Spleen (tissue), 11 donors: ENCODE data around the gene LCNL1. TPM values are rescaled to one million over a fixed set of nuclear protein-coding genes. Genes with fewer than 3 reads are reported as not detected.
"Not testable (repeated sequence)": the region's sequence is repeated elsewhere in the genome, so short reads cannot be mapped to it uniquely, and the experiment has no call there.

Source experiments
- DNase-seq: peaks from one replicate; pipeline ENCODE4 v3.0.0-alpha.2; 2020
- H3K27ac ChIP-seq, 8 donors: fragments of 200-600 bp; sonication (generic) in 7 of 8; 1 replicate in 4 of 8; 2 replicates in 4 of 8; pipeline versions ENCODE4 v1.5.0 to v1.8.0; 2016 to 2021; ENCODE audit warnings: inconsistent platforms in 4 of 8, mild to moderate bottlenecking in 4 of 8, moderate library complexity in 1 of 8
- H3K27me3 ChIP-seq, 7 donors: fragments of 200-600 bp; sonication (generic) in 6 of 7; replicated peaks in 1 of 7; 1 replicate in 4 of 7; 2 replicates in 3 of 7; pipeline versions ENCODE4 v1.5.0 to v1.8.0; 2016 to 2021; ENCODE audit warnings: inconsistent platforms in 3 of 7, mild to moderate bottlenecking in 1 of 7
- H3K36me3 ChIP-seq, 6 donors: fragments of 200-600 bp; sonication (generic) in 5 of 6; 1 replicate in 4 of 6; 2 replicates in 2 of 6; pipeline versions ENCODE4 v1.5.0 to v1.8.0; 2016 to 2021; ENCODE audit warnings: inconsistent platforms in 2 of 6
- H3K4me1 ChIP-seq, 6 donors: fragments of 200-600 bp; sonication (generic) in 5 of 6; 1 replicate in 3 of 6; 2 replicates in 3 of 6; pipeline versions ENCODE4 v1.5.0 to v1.8.0; 2016 to 2021; ENCODE audit warnings: inconsistent platforms in 3 of 6
- H3K4me3 ChIP-seq, 8 donors: fragments of 200-600 bp; sonication (generic) in 7 of 8; 1 replicate in 4 of 8; 2 replicates in 4 of 8; pipeline versions ENCODE4 v1.5.0 to v1.8.0; 2016 to 2021; ENCODE audit warnings: inconsistent platforms in 4 of 8, mild to moderate bottlenecking in 4 of 8, moderate library complexity in 2 of 8
- H3K9me3 ChIP-seq, 8 donors: fragments of 200-600 bp; sonication (generic) in 7 of 8; 1 replicate in 4 of 8; 2 replicates in 4 of 8; pipeline versions ENCODE4 v1.5.0 to v1.8.0; 2016 to 2021; ENCODE audit warnings: inconsistent platforms in 4 of 8
- POLR2A ChIP-seq, 3 donors: fragments of 450-650 bp; IDR thresholded peaks; one replicate each; pipeline ENCODE4 v1.5.1; 2017; ENCODE audit warnings: antibody characterized with exemption in 3 of 3, mild to moderate bottlenecking in 1 of 3
- POLR2AphosphoS5 ChIP-seq, 3 donors: sonication (generic); formaldehyde crosslinking; IDR thresholded peaks; one replicate each; pipeline ENCODE4 v1.5.1; 2017; ENCODE audit warnings: antibody characterized with exemption in 3 of 3
- WGBS, 5 donors: extraction: QIAGEN DNeasy Blood & Tissue Kit in 3 of 5; methylation state at CpG; one replicate each; pipeline versions ENCODE4 v1.1.5 to v1.1.7; 2013 to 2018; 5-methylcytosine and 5-hydroxymethylcytosine counted together
- intact Hi-C: fragments of 100-400 bp; cut with DNase I; formaldehyde crosslinking; loops from one replicate; pipeline ENCODE4 v1.15.0; 2023; ENCODE audit warnings: low total_unique reads
- polyA plus RNA-seq, 3 donors: library from polyadenylated mRNA; stranded (reverse); fragments of 200-250 nt; gene quantifications; one replicate each; pipeline ENCODE4 v1.2.1, GENCODE V29; 2013
- total RNA-seq, 7 donors: library from RNA; depleted of rRNA in 3 of 7; stranded (reverse); fragments of >200 nt in 3 of 7; fragmentation: NEBNext Ultra II Directional in 4 of 7; extraction: Animal tissue kit (Norgen Biotek cat#: 25700) in 4 of 7; gene quantifications; one replicate each; pipeline versions ENCODE4 v1.1.0 to v1.2.1, GENCODE V29; 2016 to 2021
- TF ChIP-seq, protein P1 (sequence below), 11 experiments: fragments of 200-600 bp in 7 of 11; fragments of 450-650 bp in 4 of 11; sonication (generic) in 4 of 11; IDR thresholded peaks in 8 of 11; conservative IDR thresholded peaks in 3 of 11; 1 replicate in 7 of 11; 2 replicates in 4 of 11; pipeline versions ENCODE4 v1.4.0 to v1.8.0; 2016 to 2021; ENCODE audit warnings: antibody characterized with exemption in 11 of 11, inconsistent platforms in 4 of 11, mild to moderate bottlenecking in 1 of 11
- donor health status: healthy with polysubstance abuse.
- donor health status: DM: no; HTN: no; CAD: no; lungs with moderate emphysema.
- donor health status: DM: no; HTN: no; CAD: no.
- donor health status: Bipolar disorder and iron deficiency.
- donor health status: healthy.
- donor health status: DM: no; HTN: no; CAD: no.
- donor health status: DM: yes; HTN: yes; CAD: no.

LCNL1 gene
- total and polyA plus RNA-seq, 10 donors = 1.3 to 8.3 (median 3.2) TPM

DNA sequence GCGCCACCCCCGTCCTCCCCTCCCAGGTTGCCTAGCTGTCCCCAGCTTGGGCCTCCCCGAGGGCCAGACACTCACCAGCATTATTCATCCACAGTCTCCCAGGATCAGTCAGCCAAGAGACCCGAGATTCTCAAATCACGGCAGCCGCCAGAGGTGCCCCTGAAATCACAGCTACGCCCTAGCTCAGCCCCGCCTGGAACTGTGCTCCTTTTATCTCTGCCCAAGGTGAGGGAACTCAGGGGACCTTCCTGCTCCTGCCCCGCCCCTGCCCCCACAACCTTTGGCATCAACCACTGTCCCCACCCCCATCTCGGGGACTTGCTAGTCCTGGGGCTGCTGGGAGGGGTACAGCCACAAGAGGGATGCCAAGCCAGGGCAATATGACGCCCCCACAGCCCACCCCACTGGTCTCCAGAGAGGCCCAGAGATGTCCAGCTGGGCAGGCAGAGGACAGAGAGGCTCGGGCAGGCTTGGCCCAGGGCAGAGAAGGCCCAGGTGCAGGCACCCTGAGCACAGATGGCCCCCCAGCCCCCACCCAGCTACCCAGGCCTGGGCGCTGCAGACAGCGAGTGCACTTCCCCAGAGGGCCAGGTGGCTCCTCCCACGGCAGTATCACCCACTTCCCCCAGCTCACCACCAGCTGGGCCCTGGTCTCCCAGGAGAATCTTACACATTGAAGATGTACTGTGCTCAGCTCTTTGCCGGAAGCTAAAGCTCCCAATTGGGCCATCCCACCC, 49.3 kb downstream of the LCNL1 start, which contains the start of gene FUT7:
FUT7 (minus strand) TSS at position 185 of the 737 bp plus-strand sequence; CDS start at position 88, 97 bp downstream.
- no peaks in the 10 kb centered on the region for H3K27me3 ChIP-seq

DNA sequence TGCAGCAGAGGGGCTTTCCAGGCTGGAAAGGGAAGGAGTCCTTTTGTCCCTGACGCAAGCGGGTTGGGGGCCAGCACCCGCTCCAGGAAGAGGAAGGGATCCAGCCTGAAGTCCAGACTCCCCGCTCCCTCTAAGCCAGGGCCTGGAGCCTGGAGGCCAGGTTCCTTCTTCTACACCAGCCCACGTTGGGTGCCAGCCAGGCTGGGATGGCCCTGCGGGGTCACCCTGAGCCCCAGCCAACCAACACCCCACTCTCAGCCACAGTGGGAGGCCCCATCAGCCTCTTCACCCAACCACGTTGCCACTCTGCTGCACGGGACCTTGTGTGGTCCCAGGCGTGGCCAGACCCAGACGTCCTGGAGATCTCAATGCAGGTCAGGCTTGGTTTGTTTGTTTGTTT, 50.1 kb downstream of the LCNL1 start:
- H3K9me3 ChIP-seq = no peaks in the 10 kb centered on the region
- H3K27me3 ChIP-seq = no peaks in the 10 kb centered on the region
- peak; percentile 63 to 86 (median 72) for TF ChIP-seq POLR2AphosphoS5 (IDR thresholded peaks at IDR 0.05)
- TF ChIP-seq, protein P1, sequence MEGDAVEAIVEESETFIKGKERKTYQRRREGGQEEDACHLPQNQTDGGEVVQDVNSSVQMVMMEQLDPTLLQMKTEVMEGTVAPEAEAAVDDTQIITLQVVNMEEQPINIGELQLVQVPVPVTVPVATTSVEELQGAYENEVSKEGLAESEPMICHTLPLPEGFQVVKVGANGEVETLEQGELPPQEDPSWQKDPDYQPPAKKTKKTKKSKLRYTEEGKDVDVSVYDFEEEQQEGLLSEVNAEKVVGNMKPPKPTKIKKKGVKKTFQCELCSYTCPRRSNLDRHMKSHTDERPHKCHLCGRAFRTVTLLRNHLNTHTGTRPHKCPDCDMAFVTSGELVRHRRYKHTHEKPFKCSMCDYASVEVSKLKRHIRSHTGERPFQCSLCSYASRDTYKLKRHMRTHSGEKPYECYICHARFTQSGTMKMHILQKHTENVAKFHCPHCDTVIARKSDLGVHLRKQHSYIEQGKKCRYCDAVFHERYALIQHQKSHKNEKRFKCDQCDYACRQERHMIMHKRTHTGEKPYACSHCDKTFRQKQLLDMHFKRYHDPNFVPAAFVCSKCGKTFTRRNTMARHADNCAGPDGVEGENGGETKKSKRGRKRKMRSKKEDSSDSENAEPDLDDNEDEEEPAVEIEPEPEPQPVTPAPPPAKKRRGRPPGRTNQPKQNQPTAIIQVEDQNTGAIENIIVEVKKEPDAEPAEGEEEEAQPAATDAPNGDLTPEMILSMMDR (IDR thresholded peaks at IDR 0.05 in 8 of 11, conservative IDR thresholded peaks at IDR 0.05 in 3 of 11) = no peak
- peak overlapping the region; percentile 55 to 94 (median 84) for H3K27ac ChIP-seq
- H3K4me3 ChIP-seq = peak overlapping the region in 6 of 8 donors; percentile 8 to 86 (median 64)
- peaks cover 53 to 86% (median 75%) of the 10 kb centered on the region in 6 donors for H3K4me1 ChIP-seq
- H3K36me3 ChIP-seq = peaks cover 0 to 12% (median 2%) of the 10 kb centered on the region in 6 donors
- peak; percentile 92 for DNase-seq
- intact Hi-C loops = loop anchor here (10.0 kb wide), 1 partner anchor 88 kb away; the partner anchor contains the start of genes C8G and FBXW5
- 36 to 62% (median 44%) methylated on average over 9 to 10 of the region's 10 CpGs for WGBS, 5 donors

More for the DNA sequence above, 49.3 kb downstream of the LCNL1 start, which contains the start of gene FUT7:
- Histone ChIP-seq H3K9me3 (no peaks in the 10 kb centered on the region), H3K36me3 (peaks cover 0 to 4% (median 0%) of the 10 kb centered on the region in 6 donors), H3K4me1 (peaks cover 58 to 89% (median 80%) of the 10 kb centered on the region in 6 donors), H3K4me3 (peak within 1 kb of the TSS in 6 of 8 donors; percentile 19 to 86 (median 64)), H3K27ac (peak within 1 kb of the TSS; percentile 55 to 94 (median 84))
- 22 to 31% (median 25%) methylated on average over 12 to 16 of the region's 16 CpGs for WGBS, 5 donors
- peak; percentile 92 for DNase-seq
- TF ChIP-seq, protein P1 (IDR thresholded peaks at IDR 0.05 in 8 of 11, conservative IDR thresholded peaks at IDR 0.05 in 3 of 11) = peak in 3 of 11 experiments; percentile 13 to 30 (median 27)
- no peak for TF ChIP-seq POLR2A (IDR thresholded peaks at IDR 0.05)
- peak; percentile 5 to 73 (median 22) for TF ChIP-seq POLR2AphosphoS5 (IDR thresholded peaks at IDR 0.05)
- intact Hi-C loops = loop anchor here (10.0 kb wide), 1 partner anchor 87 kb away; the partner anchor contains the start of genes C8G and FBXW5

DNA sequence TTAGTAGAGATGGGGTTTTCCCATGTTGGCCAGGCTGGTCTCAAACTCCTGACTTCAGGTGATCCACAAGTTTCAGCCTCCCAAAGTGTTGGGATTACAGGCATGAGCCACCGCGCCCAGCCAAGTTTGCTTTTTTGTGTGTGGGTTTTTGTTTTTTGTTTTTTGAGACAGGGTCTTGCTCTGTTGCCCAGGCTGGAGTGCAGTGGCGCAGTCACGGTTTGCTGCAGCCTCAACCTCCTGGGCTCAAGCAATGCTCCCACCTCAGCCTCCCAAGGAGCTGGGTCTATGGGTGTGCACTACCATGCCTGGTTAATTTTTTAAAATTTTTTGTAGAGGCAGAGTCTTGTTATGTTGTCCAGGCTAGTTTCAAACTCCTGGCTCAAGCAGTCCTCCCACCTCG, 50.7 kb downstream of the LCNL1 start:
- Histone ChIP-seq H3K4me3 (peak overlapping the region in 7 of 8 donors; percentile 7 to 86 (median 60)), H3K27ac (peak overlapping the region; percentile 2 to 94 (median 84)), H3K36me3 (peaks cover 0 to 19% (median 2%) of the 10 kb centered on the region in 6 donors), H3K4me1 (peaks cover 53 to 84% (median 73%) of the 10 kb centered on the region in 6 donors)
- intact Hi-C loops = loop anchor here (10.0 kb wide), 1 partner anchor 89 kb away; the partner anchor contains the start of genes C8G and FBXW5
- not testable (repeated sequence) for H3K27me3 ChIP-seq, DNase-seq, H3K9me3 ChIP-seq
- 63 to 75% (median 66%) methylated on average over 5 of the region's 5 CpGs for WGBS, 5 donors

DNA sequence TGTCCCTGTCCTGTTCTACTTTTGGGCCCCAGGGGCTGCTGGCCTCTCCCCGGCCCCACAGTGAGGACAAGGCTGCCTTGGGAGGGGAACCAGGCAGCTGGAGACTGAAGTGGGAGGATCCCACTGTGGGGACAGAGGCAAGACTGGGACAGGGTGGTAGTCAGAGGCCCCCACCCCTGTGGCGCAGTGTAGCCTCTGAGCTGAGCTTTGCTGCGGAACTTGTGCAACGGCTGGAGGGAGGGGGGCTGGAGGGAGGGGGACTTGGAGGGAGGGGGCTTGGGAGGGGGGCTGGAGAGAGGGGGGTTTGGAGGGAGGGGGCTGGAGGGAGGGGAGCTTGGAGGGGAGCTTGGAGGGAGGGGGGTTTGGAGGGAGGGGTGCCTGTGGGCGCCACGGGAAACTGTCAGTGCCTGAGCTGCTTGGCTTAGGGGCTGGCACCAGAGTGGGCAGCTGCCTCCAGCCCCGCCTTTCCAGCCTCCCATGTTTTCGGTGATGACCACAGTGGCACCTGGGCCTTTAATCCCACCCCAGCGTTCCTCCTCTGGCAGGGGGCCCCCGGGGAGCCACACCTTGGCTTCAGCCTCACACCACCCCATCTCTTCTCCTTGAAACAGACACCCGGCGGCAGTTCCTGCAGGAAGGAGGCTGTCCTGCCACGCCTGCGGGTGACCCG, 51.4 kb downstream of the LCNL1 start:
- intact Hi-C loops = loop anchor here (10.0 kb wide), 1 partner anchor 89 kb away; the partner anchor contains the start of genes C8G and FBXW5
- Histone ChIP-seq H3K9me3 (no peaks in the 10 kb centered on the region), H3K4me3 (peak overlapping the region in 7 of 8 donors; percentile 8 to 86 (median 60)), H3K4me1 (peaks cover 46 to 77% (median 66%) of the 10 kb centered on the region in 6 donors), H3K27ac (peak overlapping the region; percentile 81 to 94 (median 84)), H3K36me3 (peaks cover 0 to 25% (median 8%) of the 10 kb centered on the region in 6 donors), H3K27me3 (peaks cover 0 to 5% (median 0%) of the 10 kb centered on the region in 7 donors)
- WGBS, 5 donors = 4 to 23% (median 15%) methylated on average over 11 to 15 of the region's 15 CpGs
- peak; percentile 87 for DNase-seq
- TF ChIP-seq POLR2A (IDR thresholded peaks at IDR 0.05) (no peak), POLR2AphosphoS5 (IDR thresholded peaks at IDR 0.05) (no peak)
- TF ChIP-seq, protein P1 (IDR thresholded peaks at IDR 0.05 in 8 of 11, conservative IDR thresholded peaks at IDR 0.05 in 3 of 11) = no peak
